ENCODE measurements around the gene PIK3CG.
"Not testable (repeated sequence)": the region's sequence is repeated elsewhere in the genome, so short reads cannot be mapped to it uniquely, and the experiment has no call there.

The PIK3CG gene

DNA sequence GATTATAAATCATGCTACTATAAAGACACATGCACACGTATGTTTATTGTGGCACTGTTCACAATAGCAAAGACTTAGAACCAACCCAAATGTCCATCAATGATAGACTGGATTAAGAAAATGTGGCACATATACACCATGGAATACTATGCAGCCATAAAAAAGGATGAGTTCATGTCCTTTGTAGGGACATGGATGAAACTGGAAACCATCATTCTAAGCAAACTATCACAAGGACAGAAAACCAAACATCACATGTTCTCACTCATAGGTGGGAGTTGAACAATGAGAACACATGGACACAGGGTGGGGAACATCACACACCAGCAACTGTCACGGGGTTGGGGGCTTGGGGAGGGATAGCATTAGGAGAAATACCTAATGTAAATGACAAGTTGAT, 59.4 kb downstream of the PIK3CG start:
- not testable (repeated sequence) for H3K4me3 ChIP-seq (ENCODE audit: low read depth, low read length); DNase-seq (ENCODE audit: low read depth)

DNA sequence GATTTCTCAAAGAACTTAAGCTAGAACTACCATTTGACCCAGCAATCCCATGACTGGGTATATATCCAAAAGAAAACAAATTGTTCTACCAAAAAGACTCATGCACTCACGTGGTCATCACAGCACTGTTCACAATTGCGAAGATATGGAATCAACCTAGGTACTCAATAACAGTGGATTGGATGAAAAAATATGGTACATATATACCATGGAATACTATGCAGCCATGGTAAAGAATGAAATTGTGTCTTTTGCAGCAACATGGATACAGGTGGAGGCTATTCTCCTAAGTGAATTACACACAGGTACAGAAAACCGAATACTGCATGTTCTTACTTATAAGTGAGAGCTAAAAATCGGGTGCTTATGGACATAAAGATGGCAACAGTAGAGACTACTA, 61.8 kb downstream of the PIK3CG start:
- no peak for DNase-seq (ENCODE audit: low read depth)
- no peak overlapping the region for H3K4me3 ChIP-seq (ENCODE audit: low read depth, low read length)

DNA sequence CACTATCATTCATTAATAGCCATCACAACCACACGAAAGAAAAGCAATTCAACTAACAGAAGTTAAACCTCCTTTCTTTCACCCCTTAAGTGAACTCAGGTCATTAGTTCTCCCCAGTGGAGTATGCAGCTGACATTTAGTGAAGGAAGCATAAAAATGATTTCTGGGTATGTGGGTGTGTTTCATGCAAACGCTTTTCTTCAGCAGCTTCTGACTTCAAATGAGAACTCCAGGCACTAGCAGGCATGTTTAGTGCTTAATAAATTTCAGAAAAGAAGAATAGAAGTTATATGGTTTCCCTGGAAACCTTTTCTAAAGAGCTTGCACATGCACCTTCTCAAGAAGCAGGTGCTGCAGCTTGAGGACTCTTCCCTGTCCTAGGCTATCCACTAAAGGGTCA, 62.5 kb downstream of the PIK3CG start:
- H3K4me3 ChIP-seq (ENCODE audit: low read depth, low read length) = no peak overlapping the region
- no peak for DNase-seq (ENCODE audit: low read depth)

DNA sequence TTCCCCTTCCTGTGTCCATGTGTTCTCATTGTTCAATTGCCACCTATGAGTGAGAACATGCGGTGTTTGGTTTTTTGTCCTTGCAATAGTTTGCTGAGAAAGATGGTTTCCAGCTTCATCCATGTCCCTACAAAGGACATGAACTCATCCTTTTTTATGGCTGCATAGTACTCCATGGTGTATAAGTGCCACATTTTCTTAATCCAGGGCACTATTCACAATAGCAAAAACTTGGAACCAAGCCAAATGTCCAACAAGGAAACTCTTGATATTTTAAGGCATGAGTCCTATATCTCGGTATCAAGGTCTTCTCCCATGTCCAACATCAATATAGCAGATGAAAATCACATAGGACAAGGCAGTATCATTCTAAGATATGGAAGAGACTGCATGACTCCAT, 64.5 kb downstream of the PIK3CG start:
- not testable (repeated sequence) for H3K4me3 ChIP-seq (ENCODE audit: low read depth, low read length); DNase-seq (ENCODE audit: low read depth)

DNA sequence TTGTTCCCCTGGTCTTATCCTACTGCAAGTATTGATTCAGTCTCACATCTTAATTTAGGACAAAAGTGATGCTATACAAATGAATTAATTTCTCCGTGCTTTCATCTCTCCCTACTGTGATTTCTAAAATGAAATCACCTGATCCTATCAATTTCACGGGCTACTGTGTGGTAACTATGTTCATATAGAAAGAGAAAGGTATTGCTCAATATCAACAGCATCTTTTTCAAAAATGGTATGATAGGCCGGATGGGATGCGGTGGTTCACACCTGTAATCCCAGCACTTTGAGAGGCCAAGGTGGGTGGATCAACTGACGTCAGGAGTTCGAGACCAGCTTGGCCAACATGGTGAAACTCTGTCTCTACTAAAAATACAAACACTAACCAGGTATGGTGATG, 71.2 kb downstream of the PIK3CG start:
- no peak for DNase-seq (ENCODE audit: low read depth)
- no peak overlapping the region for H3K4me3 ChIP-seq (ENCODE audit: low read depth, low read length)

DNA sequence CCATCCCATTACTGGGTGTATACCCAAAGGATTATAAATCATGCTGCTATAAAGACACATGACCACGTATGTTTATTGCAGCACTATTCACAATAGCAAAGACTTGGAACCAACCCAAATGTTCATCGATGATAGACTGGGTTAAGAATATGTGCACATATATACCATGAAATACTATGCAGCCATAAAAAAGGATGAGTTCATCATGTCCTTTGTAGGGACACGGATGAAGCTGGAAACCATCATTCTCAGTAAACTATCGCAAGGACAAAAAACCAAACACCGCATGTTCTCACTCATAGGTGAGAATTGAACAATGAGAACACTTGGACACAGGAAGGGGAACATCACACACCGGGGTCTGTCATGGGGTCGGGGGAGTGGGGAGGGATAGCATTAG, 73.0 kb downstream of the PIK3CG start:
- H3K4me3 ChIP-seq (ENCODE audit: low read depth, low read length); DNase-seq (ENCODE audit: low read depth): not testable (repeated sequence)

DNA sequence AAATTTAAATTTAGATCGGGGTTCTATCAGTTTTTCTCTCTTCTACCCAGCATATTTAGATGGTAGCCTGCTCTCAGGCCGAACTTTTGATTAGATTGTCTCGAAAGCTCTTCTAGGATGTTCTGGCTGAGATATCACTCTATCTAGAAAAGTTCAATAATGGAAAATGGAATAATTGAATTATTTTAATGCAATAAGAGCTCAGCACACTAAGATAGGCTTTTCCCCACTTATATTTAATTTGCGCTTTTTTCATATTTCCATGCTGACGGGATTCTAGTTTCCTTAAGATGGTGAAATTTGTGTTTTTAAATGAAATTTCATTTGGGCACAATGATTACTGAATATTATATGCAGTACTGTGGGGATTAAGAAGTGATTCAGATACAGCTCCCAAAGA, 73.7 kb downstream of the PIK3CG start:
- H3K4me3 ChIP-seq (ENCODE audit: low read depth, low read length) = no peak overlapping the region
- no peak for DNase-seq (ENCODE audit: low read depth)

DNA sequence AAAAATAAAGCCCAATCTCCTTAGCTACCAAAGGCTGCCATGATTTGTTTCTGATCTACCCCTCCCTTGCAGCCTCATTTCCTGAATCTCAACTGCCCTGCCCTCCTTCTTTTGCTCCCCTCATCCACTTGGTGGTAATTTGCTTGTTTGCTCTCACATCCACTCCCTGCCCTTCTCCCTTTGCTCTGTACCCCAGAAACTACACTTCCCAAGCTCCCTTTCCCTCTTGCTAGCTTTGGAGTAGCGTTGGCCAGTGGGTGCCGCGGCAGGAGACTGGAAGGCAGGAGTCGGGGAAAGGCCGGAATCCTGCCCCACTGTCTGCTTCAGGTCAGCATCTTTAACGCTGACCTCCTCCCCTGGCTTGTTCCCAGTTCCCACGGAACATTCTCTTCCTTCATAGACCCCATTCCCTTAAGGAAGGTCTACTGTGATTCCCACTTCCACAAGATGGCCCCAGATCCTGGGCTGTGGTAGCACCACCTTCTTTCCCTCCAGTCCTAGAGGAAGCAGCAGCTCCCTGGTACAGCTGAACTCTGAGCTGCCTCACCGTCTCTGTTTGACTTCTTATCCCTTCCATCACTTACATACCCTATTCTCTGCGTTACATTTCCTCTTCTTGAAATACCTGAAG, 79.1 kb downstream of the PIK3CG start:
- no peak overlapping the region for H3K4me3 ChIP-seq (ENCODE audit: low read depth, low read length)
- DNase-seq (ENCODE audit: low read depth) = no peak

DNA sequence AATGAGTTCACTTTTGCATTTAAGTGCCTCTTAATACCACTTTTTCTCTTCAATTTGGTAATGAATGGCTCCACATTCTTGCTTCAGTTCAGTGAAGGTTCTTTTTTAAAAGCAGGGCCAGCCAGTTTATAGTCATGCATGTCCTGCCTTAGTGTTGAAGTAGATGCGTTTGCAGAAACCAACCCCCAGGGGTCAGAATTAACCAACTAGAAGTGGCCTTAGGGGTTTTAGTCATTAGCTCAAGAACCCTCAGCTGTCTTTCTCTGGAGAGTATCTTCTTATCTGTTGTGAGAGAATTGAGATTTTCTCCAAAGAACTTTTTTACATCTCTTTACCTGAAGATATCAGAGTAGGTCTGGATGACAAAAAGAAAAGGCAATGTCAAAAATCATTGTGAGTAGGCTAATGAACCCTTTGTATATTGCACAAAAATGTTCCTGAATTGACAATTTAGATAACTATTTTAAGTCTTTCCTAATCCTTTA, 82.2 kb downstream of the PIK3CG start:
- H3K4me3 ChIP-seq (ENCODE audit: low read depth, low read length) = no peak overlapping the region
- DNase-seq (ENCODE audit: low read depth) = peak; percentile 27

DNA sequence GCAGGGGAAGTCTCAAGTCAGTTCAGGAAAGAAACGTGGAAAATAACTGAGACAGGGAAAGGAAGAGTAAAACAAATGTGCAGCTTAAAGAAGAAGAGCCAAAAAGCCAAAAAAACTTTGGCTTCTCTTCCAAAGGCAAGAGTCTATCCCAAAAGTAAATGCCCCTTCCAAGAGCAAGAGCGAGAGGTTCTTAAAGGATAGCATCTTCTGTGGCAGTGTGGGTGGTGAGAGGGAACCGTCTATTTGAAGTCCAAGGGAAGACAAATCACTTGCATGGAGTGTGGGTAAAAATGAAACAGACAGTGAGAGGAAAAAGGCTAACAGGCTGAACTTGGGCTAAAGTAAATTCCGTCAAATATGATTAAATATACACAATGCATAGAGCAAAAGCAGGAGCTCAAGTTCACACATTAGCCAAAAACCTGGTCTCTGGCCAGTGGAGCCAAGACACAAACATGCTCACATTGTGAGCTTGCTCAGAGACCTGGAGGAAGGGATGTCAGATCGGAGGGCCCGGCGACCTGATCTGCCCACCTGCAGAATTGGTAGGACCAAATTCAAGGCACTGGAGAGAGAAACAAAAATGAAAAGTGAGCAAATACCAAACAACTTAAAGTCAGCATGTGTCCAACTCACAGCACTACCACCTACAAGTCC, 87.0 kb downstream of the PIK3CG start:
- DNase-seq (ENCODE audit: low read depth) = no peak
- H3K4me3 ChIP-seq (ENCODE audit: low read depth, low read length) = no peak overlapping the region

DNA sequence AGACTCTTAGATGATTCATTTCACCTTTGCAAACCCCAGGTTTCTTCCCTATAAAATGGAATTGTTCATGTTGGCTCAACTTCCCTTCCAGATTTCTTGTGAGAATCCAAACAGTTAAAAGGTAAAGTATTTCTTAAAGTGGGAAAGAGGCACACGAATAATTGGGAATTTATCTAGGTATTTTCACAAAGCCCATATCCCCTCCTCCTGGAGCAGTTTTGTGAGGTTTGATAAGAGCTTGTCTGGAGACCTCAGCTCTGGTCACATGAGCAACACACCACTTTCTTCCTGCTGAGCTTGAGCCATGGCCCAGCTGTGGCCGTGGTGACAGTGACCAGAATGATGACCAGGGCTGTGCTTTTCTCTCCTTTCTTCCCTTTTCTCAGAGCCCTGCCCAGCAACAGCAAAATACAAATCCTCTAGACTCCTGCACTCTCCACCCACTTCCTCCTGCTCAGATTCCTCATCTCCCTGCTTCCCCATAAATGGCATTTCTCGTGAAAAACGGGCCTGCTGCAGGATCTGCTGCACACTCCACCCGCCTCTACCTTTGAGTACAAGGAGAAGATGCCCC, 87.7 kb downstream of the PIK3CG start:
- no peak overlapping the region for H3K4me3 ChIP-seq (ENCODE audit: low read depth, low read length)

DNA sequence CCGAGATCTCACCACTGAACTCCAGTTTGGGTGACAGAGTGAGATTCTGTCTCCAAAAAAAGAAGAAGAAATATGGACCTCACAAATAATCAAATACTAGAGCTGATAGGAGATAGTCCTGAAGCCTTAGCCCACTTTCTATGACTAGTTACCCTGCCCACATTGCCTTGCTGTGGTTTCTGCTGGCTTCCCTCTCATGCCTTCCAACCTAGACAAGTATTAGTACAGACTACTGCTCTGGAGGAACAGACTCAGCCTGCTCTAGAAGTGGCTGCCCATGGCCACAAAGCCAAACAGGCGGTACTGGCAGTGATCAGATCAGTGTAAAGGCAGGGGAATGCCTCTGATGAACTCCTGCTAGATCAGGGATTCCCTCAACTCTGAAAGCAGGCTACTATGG, 89.8 kb downstream of the PIK3CG start:
- DNase-seq (ENCODE audit: low read depth) = no peak
- no peak overlapping the region for H3K4me3 ChIP-seq (ENCODE audit: low read depth, low read length)

More for the DNA sequence above, 87.7 kb downstream of the PIK3CG start:
- DNase-seq (ENCODE audit: low read depth) = no peak

DNA sequence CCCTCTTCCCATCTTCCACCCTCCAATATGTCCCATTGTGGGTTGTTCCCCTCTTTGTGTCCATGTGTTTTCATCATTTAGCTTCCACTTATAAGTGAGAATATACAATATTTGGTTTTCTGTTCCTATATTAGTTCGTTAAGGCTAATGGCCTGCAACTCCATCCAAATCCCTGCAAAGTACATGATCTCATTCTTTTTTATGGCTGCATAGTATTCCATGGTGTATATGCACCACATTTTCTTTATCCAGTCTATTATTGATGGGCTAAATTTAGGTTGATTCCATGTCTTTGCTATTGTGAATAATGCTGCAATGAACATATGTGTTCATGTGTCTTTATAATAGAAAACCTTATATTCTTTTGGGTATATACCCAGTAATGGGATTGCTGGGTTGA, 90.8 kb downstream of the PIK3CG start:
- H3K4me3 ChIP-seq (ENCODE audit: low read depth, low read length); DNase-seq (ENCODE audit: low read depth): not testable (repeated sequence)
